CD4-positive, alpha-beta T cell treated with Interleukin-15 for 1 hour (primary cell): ENCODE measurements around the gene HSP90B1.
A peak's percentile ranks its signal among the peaks of the same experiment; 100 is the strongest.

Source experiments
- DNase-seq: peaks from one replicate; pipeline ENCODE4 v3.0.0-alpha.2; 2020

HSP90B1 gene

GRCh38 chr12:103930034-103930786 lies at the start of gene HSP90B1:
HSP90B1 (plus strand) TSS chr12:103930410; CDS start chr12:103930516, 106 bp downstream.
- DNase-seq: peak; percentile 100

GRCh38 chr12:103881261-103881660 lies 48.9 kb upstream of the HSP90B1 start:
- no peak for DNase-seq

- no peak for DNase-seq
These were observed 47.2 kb upstream of the HSP90B1 start for GRCh38 chr12:103882861-103883596.

- DNase-seq: no peak
These were observed 46.3 kb upstream of the HSP90B1 start for GRCh38 chr12:103883908-103884307.

GRCh38 chr12:103884316-103884715 lies 45.9 kb upstream of the HSP90B1 start:
- peak; percentile 26 for DNase-seq

GRCh38 chr12:103886195-103886797 lies 43.9 kb upstream of the HSP90B1 start:
- DNase-seq: no peak

GRCh38 chr12:103887738-103888137 lies 42.5 kb upstream of the HSP90B1 start:
- no peak for DNase-seq

GRCh38 chr12:103897316-103897715 lies 32.9 kb upstream of the HSP90B1 start:
- DNase-seq: no peak

GRCh38 chr12:103901518-103902173 lies 28.6 kb upstream of the HSP90B1 start:
- peak; percentile 56 for DNase-seq

GRCh38 chr12:103903993-103904392 lies 26.2 kb upstream of the HSP90B1 start:
- no peak for DNase-seq

- no peak for DNase-seq
These were observed 24.4 kb upstream of the HSP90B1 start for GRCh38 chr12:103905730-103906349.

- DNase-seq: no peak
These were observed 22.0 kb upstream of the HSP90B1 start for GRCh38 chr12:103908246-103908541.

- no peak for DNase-seq
These were observed 21.3 kb upstream of the HSP90B1 start for GRCh38 chr12:103908877-103909276.

- no peak for DNase-seq
These were observed 20.4 kb upstream of the HSP90B1 start for GRCh38 chr12:103909811-103910210.

GRCh38 chr12:103912069-103912468 lies 18.1 kb upstream of the HSP90B1 start:
- no peak for DNase-seq

- no peak for DNase-seq
These were observed 17.1 kb upstream of the HSP90B1 start for GRCh38 chr12:103913100-103913499.

- DNase-seq: no peak
These were observed 14.9 kb upstream of the HSP90B1 start for GRCh38 chr12:103915306-103915705.

GRCh38 chr12:103917873-103918272 lies 12.3 kb upstream of the HSP90B1 start:
- no peak for DNase-seq

GRCh38 chr12:103924761-103925641 lies 5.2 kb upstream of the HSP90B1 start:
- DNase-seq: no peak

GRCh38 chr12:103928682-103929045 lies 1.5 kb upstream of the HSP90B1 start:
- DNase-seq: peak; percentile 66

- DNase-seq: peak; percentile 89
These were observed 995 bp upstream of the HSP90B1 start for GRCh38 chr12:103929046-103929783.

- DNase-seq: no peak
These were observed 501 bp upstream of the HSP90B1 start for GRCh38 chr12:103929784-103930033.
